HG02943 (cell line): ENCODE measurements around the gene UBAC2.
"Not testable (repeated sequence)": the region's sequence is repeated elsewhere in the genome, so short reads cannot be mapped to it uniquely, and the experiment has no call there.

Experiments used
- ATAC-seq: cut with Tn5 transposase; IDR thresholded peaks from one replicate; pipeline ENCODE4 v1.9.1; 2021; ENCODE audit warnings: mild to moderate bottlenecking, low read depth, moderate library complexity; ENCODE audit not compliant: unreplicated experiment

Gene UBAC2

DNA sequence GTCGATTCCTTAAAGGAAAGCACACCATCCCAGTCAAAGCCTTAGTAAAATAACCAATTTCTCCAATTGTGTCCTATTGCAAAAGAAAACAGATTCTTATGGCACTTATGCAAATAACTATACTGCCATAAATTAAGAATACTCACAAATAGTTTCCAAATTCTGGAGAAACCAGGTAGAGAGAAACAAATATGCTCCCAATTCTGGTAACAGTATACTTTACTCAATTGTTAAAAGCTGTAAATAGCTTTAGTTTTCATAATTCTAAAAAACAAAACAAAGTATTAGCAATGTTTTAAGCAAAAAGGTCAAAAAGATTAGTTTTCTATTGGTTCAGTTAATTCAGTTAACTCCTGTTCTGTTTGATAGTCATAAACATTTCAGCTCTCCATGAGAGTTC, 18.2 kb upstream of the UBAC2 start:
- ATAC-seq, result no peak

DNA sequence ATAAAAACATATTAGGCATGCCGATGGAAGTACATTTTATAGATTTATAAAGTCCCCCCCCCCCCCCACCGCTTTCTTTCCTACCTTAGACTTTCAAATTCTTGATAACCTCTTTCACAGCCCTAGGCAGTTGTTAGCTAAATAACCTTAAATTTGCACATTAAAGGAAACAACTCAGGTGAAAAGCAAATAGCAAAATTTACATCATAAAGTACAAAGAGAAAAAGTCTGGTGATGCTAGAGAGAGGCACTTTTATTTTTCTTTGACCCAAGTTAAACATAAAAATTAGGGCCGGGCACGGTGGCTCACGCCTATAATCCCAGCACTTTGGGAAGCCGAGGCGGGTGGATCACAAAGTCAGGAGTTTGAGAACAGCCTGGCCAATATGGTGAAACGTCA, 15.0 kb upstream of the UBAC2 start:
- ATAC-seq, result no peak

DNA sequence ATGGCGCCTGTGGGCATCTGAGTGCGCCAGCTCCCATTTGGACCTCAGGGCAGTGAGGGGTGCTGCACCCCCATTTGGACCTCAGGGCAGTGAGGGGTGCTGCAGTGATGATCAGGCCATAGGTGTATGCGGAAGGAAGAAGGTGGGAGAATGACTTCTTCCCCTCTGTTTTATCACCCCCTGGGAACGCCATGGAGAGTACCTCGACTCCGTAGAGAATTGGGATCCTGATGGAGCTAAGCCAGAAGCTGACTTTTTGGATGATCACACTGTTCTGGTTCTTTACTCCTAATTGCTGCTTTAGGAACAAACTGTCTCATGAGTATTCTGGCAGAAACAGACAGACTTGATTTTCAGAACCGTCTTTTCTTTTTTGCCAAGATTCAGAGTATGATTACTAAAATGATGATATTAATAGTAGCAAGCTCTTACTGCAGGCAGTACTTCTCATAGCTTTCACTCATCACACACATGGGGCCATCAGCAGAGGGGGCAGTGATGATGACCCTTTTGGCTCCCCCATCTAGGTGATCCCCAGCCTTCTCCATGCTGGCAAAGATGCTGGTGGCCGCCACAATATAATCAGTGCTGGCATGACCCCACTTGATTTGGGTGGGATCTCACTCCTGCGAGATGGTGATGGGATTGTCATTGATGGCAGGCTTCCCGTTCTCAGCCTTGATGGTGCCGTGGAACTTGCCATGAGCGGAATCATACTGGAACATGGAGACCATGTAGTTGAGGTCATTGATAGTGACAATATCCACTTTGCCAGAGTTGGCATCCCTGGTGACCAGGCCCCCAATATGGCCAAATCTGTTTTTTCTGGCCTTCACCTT, 10.3 kb upstream of the UBAC2 start:
- no peak for ATAC-seq

DNA sequence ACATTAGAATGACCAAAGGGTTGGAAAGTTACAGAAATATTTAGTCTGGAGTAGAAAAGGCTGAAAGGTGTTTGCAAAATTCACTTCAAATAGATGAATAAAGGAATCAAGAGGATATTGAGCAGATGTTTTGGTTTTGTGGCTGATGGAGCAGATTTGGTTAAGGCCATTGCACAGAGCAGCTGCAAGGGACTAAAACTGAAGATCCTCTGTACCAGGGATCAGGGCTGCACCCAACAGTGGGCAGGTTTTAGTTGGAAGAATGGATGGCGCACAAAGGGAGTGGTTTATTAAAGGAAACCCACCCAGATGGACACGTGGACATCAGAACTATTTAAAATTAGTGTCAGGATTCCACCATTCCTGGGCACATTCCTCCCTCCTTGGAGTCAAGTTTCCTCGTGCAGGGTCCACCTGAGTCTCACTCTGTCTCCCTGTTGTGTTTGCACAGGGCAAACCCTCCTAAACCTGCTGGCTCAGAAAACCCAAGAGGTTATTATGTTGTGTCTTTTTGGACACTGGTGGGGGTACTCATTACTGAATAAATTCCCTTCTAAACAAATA, 9.2 kb upstream of the UBAC2 start:
- no peak for ATAC-seq

DNA sequence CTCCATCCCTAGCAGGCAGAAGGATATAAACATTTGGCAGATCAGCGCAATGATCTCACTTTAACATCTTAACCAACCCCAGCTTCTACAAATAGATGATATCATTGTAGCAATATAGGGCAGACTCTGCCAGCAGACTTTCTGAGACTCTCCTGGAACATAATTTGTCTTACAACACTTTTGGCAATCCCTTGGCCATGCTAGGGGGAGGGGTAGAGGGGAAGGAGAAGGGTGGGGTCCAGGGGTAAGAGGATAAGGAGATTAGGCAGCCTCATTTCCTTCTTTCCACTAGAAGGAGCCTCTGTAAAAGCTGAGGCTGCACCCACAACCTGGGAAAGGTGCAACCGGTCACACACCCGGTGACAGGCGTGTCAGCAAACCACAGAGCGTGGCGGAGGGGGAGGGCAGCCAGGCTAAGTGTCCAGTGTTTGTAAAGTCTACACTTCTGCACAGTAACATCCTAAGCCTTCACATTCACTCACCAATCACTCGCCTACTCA, 8.7 kb upstream of the UBAC2 start:
- no peak for ATAC-seq

DNA sequence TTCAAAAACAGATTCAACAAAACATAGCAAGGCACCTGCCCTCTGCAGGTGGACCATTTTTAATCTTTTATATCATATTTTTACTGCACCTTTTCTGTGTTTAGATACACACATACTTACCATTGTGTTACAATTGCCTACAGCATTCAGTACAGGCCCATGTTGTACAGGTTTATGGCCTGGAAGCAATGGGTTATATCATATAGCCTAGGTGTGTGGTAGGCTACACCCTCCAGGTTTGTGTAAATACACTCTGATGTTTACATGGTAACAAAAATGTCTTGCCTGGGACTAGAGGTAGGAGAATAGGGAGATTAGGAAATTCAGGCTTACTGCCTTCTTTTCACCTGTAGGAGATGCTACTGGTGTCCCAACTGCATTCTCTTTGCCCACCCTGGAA, 8.2 kb upstream of the UBAC2 start:
- no peak for ATAC-seq

DNA sequence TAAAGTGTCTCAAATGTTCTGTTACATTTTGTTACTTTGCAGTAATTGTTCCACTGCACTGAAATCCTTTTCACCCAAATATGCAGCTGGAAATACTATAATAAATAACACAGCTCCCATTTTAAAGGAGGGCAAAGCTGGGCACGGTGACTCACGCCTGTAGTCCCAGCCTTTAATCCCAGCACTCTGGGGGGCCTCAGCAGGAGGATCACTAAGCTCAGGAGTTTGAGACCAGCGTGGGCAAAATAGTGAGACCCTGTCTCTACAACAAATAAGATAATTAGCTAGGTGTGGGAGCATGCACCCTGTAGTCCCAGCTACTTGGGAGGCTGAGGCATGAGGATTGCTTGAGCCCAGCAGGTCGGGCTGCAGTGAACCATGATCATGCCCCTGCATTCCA, 7.5 kb upstream of the UBAC2 start:
- ATAC-seq, result no peak

DNA sequence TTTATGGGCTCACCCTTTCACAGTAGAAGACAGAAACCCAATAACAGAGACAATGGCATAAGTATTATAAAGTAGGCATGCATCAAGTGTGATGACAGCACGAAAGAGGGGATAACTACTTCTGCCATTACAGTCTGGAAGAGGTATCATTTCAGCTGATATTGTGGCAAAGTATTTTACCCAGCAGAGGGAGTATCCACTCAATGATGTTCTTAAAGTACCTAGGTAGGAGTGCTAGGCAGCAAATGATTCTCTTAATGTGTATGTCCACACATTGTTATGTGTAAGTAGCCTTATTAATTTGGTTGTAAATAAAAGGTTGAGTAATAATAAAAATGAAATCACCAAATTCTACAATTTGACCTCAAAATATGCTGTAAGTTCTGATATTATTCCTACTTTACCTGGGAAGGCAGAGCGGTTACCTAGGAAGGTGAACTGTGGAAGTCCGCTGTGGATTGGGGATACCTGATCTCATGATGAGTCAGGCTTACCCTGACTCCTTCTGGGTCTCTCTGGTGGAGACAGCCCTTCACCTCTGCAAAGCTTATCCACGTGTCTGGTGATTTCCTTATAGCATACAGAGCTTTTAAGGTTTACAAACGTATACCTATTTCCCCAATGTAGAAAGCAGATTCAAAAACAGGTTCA, 4.1 kb upstream of the UBAC2 start:
- ATAC-seq, result no peak

DNA sequence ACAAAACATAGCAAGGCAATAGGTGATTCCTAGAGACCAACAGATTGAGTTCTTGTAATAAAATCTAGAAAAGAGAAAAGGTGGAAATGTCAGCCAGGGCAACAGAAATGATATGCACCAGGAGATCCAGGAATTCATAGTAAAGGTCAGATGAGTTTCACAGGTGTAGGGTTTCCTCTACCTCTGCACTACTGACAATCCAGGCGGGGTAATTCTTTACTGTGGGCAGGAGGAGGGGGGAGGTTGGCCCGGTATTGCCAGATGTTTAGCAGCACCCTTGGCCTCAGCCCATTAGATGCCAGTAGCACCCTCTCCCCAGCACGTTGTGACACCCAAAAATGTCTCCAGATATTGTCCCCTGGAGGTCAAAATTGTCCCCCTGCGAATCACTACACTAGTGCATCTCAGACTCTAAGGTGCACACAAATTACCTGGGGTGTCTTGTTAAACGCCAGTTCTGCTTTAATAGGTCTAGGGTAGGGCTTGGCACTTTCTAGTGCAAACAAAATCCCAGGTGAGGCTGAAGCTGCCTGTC, 3.5 kb upstream of the UBAC2 start:
- no peak for ATAC-seq

DNA sequence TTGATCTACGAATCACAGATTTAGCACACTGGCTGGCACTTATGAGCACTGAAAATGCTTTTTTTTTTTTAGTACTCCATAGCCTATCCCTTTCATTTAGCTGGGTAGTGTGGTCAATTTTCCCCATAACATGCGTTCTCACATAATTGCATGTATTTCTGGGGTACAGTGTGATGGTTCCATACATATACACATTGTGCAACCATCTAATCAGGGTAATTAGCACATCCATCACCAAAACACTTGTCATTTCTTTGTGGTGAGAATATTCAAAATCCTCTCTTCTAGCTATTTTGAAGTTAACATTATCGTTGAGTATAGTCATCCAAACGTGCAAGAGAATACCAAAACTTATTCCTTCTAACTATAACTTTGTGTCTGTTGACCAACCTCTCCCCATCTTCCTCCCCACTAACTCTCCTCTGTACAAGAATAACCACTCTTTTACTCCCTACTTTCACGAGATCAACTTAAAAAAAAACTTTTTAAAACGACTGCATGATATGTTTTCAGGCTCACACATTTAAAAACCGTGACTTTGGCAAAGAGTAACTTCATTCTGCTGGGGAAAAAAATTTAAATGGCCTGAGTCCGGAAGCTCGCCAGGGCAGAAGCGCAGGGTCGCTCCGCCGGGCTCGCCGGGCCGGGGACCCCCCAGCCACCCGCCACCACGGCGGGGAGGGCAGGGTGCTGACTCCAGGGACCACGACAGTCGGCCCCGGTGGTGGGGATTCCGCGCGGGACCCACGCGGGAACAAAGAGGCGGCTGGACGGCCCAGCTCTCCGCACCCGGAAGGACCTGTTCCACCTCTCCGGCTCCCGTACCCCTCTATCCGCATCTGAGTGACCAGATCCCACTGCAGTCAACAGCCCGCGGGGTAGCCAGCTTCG, 868 bp upstream of the UBAC2 start:
- no peak for ATAC-seq

DNA sequence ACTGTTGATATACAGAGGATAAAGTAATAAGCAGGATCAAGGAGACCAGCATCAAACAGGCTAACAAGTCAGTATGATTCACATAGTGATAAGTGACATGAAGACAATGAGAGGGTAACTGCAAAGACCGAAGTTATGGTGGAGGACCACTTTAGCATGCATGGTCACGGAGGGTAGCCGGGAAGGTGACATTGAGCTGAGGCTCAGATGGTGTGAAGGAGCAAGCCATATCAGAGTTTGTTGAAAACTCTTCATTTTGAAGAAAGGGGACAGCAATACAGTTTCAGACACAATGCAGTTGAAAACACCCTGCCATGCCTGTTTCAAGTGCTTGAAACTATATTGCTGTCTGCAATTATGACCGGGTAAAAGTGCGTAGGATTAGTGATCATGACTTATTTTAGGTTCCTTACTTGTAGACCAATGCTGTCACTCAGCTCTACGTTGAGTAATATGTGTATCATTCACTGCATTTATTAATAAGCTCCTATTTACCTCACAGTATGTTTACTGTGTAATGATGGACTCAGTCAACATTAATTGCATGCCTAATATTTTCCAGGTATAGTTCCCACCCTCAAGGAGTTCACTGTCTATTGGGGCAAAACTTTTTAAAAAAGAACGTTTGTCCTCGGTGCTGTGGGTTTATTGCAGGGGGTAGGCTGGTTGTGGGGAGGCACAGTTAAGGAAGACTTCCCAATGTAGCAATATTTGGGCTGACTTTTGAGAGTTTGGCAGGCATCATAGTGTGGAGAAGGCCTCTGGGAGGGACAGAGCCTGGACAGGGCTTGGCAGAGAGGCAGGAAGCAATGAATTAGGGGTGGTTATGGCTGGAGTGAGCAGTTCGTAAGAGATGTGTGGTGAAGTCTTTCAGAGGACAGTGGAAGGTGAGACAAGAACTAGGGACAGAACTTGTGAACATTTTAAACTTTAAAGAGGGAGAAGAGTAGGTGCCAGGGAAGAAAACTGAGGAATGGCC, 3.2 kb downstream of the UBAC2 start:
- ATAC-seq, result no peak

DNA sequence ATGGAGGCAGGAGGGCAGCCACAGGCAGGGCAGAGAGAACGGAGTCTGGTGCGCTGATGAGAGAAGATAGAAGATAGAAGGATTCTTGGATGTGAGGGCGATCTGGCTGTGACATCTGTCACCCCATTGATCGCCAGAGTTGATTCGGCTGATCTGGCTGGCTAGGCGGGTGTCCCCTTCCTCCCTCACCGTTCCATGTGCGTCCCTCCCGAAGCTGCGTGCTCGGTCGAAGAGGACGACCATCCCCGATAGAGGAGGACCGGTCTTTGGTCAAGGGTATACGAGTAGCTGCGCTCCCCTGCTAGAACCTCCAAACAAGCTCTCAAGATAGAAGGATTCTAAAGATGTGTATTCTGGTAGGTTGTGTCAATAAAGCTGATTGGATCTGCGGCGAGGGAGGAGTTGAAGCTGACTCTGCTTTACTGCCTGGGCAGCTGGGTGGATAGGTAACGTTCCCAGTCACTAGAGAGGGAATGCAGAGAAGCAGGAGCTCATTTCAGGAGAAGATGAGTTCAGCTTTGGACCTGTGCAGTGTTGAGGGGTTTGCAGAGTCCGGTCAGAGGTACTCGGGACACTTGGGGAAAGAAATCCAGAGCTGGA, 5.1 kb downstream of the UBAC2 start:
- no peak for ATAC-seq

DNA sequence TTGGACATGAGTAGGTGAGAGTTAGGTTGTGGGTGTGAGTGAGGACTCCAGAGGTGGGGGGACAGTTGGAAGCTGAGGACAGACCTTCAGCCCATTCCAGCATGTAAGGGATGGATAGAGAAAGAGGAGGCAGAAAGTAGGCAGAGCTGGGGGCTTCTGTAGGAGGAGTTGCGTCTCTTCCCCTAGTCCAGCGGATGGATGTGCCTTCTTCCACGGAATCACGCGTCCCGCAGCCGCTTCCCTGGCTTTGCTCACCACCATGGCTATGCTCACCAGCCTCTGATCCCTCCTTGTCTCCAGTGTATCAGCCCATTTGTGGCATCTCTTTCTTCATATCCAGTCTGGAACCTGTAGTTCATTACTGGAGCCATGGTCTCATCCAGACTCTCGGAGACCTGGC, 5.6 kb downstream of the UBAC2 start:
- no peak for ATAC-seq

DNA sequence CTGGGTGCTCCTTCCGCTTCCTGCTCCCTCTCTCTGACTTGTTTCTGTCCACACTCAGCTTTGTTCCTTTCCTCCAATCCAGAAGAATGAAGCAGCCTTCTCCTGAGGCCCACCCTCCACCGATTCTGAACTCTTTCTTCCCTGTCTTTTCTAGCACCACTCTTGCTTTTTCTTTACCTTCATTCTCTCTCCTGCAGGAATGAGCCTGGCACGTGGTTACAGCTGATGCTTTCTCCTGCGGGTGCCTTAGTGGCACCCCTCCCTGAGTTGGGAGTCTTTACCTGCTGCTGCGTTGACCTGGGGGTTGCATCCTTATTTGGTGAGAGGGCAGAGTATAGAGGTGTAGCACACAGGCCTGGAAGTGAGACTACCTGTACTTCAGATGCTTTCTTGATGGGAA, 6.2 kb downstream of the UBAC2 start:
- no peak for ATAC-seq

DNA sequence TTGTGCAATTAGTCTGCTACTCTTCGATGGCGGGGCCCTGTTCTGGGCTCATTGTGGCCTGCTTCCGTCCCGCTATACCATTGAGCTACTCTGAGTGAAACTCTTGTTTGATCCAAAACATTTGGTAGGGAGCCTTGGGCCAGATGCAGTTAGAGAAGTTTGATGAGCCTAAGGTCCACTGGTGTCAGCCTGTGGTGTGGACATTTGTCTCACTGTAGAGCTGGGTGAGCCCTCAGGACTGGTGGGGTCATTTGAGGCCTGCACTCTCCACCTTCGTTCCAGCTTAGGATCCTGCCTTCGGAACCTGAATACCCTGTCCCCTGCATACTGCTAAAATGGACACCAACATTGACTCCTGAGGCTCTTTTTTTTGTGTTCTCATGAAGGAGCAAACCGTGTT, 6.9 kb downstream of the UBAC2 start:
- ATAC-seq, result no peak

DNA sequence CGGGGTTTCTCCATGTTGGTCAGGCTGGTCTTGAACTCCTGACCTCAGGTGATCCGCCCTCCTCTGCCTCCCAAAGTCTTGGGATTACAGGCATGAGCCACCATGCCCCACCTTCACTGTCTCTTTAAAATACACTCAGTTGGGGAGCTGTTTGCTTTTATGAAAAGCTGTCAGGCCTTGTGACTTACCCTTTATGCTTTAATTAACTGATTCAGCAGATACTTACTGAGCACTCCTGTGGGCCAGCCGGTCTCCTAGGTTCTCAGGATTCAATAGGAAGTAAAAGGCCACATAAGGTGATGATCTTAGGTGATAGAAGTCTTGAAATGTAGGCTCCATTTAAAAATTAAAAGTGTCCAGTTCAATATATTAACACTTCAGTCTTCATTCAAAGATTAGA, 7.5 kb downstream of the UBAC2 start:
- ATAC-seq, result no peak

DNA sequence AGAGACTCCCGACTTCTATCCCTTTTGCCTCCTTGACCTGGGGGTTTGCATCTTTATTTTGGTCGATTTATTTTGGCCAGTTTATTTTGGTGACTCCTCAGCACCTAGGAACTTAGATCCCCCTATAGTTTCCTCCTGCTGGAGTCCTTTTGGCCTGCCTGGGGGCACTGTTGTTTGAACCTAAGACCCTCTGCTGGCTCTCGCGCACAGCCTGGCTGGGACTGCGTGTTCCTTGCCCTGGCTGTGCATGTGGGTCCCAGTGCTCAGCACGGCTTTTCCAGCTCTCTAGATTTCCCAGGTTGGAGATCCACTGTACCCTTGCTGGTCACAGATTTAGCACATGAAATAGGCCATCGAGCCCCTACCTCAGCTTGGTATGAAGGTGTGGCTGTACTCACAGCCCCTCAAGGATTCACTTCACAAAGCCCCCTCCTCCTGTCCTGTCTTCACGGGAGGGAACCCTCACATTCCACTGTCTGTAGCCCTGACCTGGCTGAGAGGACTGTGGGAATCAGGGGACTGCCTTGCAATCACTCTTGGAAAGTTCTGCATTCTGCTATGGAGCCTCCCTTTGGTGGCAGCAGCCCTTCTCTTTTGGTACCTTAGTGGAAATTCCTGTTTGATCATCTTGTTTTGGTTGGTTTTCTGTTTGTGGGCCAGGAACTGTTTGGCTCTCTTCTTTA, 8.3 kb downstream of the UBAC2 start:
- ATAC-seq, result no peak

DNA sequence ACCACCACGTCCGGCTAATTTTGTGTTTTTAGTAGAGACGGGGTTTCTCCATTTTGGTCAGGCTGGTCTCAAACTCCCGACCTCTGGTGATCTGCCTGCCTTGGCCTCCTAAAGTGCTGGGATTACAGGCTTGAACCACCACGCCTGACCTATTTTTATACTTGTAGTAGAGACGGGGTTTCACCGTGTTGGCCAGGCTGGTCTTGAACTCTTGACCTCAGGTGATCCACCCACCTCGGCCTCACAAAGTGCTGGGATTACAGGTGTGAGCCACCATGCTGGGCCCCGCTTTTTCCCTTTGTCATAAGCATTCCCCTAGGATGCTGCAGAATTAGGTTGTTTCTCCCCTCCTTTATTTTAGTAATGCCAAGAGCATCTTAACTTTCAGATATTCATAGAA, 10.0 kb downstream of the UBAC2 start:
- ATAC-seq, result not testable (repeated sequence)
